DMS53 treated with DMSO at 0.1 percent for 48 hours (cell line): ENCODE data around the gene NXN.
"Not testable (repeated sequence)": the region's sequence is repeated elsewhere in the genome, so short reads cannot be mapped to it uniquely, and the experiment has no call there.

Experiments used
- DNase-seq: peaks from one replicate; lab custom pipeline; 2025; ENCODE audit not compliant: unreplicated experiment; lab: John Stamatoyannopoulos, UW

The NXN gene

GRCh38 chr17:785901-786300, 193.7 kb downstream of the NXN start:
- DNase-seq: not testable (repeated sequence)

GRCh38 chr17:784143-784542, 195.4 kb downstream of the NXN start:
- DNase-seq: peak; percentile 4

GRCh38 chr17:781805-782731, 197.5 kb downstream of the NXN start, which contains the start of the genes GLOD4 and MRM3:
Gene GLOD4, minus strand, starts transcription at chr17:782280. Its CDS starts 25 bp downstream, at chr17:782255.
Gene MRM3, plus strand, starts transcription at chr17:782353. Its CDS starts 26 bp downstream, at chr17:782379.
- peak; percentile 42 for DNase-seq

- DNase-seq: no peak
These were observed 201.5 kb downstream of the NXN start for GRCh38 chr17:778096-778495.

GRCh38 chr17:774313-774584, 205.3 kb downstream of the NXN start:
- no peak for DNase-seq

GRCh38 chr17:773467-774312, 205.9 kb downstream of the NXN start:
- DNase-seq: no peak

- no peak for DNase-seq
These were observed 206.6 kb downstream of the NXN start for GRCh38 chr17:773016-773415.

- no peak for DNase-seq
These were observed 212.5 kb downstream of the NXN start for GRCh38 chr17:767076-767475.

- no peak for DNase-seq
These were observed 219.2 kb downstream of the NXN start for GRCh38 chr17:760371-760770.

GRCh38 chr17:759964-760363, 219.6 kb downstream of the NXN start:
- DNase-seq: no peak

- not testable (repeated sequence) for DNase-seq
These were observed 223.5 kb downstream of the NXN start for GRCh38 chr17:756010-756567.

- DNase-seq: not testable (repeated sequence)
These were observed 224.1 kb downstream of the NXN start for GRCh38 chr17:755319-755961.

- no peak for DNase-seq
These were observed 226.2 kb downstream of the NXN start for GRCh38 chr17:753418-753817.

GRCh38 chr17:752620-753219, 226.9 kb downstream of the NXN start:
- peak; percentile 12 for DNase-seq

GRCh38 chr17:752002-752619, 227.5 kb downstream of the NXN start, which contains the start of gene GEMIN4:
Gene GEMIN4, minus strand, starts transcription at chr17:752264. Its CDS starts 122 bp downstream, at chr17:752142.
- peak; percentile 42 for DNase-seq

- no peak for DNase-seq
These were observed 228.1 kb downstream of the NXN start for GRCh38 chr17:751269-752001.

GRCh38 chr17:750431-751037, 229.0 kb downstream of the NXN start:
- DNase-seq: no peak

- not testable (repeated sequence) for DNase-seq
These were observed 230.2 kb downstream of the NXN start for GRCh38 chr17:749359-749758.
